ENCODE results near the gene STX17. TPM values are rescaled to one million over a fixed set of nuclear protein-coding genes. Genes with fewer than 3 reads are reported as not detected.

STX17 gene
- total RNA-seq, 4 donors from 2014 or later: 36.4 to 187 (median 40.7) TPM

DNA sequence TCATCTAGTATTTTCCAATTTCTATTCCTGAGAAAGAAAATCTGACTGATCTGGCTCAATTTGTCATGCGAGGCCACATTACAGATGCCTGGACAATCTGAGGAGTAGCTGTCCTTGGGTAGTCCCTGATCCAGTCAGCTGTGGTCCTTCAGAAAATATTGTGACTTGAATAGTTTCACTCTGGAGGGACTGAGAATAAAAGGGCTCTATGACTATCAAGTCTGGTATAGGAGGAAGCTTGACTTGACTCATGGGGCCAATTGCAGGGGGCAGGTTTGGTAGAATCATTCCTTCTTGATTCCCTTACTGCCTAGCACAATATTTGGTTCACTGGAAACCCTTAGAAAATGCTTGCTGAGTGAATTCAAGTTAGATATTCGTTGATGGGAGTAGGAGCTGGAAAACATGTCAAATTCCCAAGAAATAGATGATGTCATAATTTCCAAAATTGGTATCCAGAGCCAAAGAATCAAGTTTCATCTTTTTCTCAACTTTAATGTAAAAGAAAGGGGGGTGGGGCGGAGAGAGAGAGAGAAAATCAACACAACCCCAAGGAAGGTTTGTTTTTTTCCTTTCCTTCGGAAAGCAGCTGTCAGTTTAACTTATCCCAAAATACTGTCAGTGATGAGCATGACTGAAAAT is 32.4 kb upstream of the STX17 start:
- no peak overlapping the region for H3K4me3 ChIP-seq
- no peaks in the 10 kb centered on the region for H3K27me3 ChIP-seq
- H3K27ac ChIP-seq: no peak overlapping the region
- H3K4me1 ChIP-seq: no peaks in the 10 kb centered on the region
- H3K36me3 ChIP-seq: no peaks in the 10 kb centered on the region
- H3K9me3 ChIP-seq: no peaks in the 10 kb centered on the region
- no peak for DNase-seq
- TF ChIP-seq, protein P1, sequence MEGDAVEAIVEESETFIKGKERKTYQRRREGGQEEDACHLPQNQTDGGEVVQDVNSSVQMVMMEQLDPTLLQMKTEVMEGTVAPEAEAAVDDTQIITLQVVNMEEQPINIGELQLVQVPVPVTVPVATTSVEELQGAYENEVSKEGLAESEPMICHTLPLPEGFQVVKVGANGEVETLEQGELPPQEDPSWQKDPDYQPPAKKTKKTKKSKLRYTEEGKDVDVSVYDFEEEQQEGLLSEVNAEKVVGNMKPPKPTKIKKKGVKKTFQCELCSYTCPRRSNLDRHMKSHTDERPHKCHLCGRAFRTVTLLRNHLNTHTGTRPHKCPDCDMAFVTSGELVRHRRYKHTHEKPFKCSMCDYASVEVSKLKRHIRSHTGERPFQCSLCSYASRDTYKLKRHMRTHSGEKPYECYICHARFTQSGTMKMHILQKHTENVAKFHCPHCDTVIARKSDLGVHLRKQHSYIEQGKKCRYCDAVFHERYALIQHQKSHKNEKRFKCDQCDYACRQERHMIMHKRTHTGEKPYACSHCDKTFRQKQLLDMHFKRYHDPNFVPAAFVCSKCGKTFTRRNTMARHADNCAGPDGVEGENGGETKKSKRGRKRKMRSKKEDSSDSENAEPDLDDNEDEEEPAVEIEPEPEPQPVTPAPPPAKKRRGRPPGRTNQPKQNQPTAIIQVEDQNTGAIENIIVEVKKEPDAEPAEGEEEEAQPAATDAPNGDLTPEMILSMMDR (IDR thresholded peaks at IDR 0.05): no peak
- no peak for TF ChIP-seq POLR2A (IDR thresholded peaks at IDR 0.05)

DNA sequence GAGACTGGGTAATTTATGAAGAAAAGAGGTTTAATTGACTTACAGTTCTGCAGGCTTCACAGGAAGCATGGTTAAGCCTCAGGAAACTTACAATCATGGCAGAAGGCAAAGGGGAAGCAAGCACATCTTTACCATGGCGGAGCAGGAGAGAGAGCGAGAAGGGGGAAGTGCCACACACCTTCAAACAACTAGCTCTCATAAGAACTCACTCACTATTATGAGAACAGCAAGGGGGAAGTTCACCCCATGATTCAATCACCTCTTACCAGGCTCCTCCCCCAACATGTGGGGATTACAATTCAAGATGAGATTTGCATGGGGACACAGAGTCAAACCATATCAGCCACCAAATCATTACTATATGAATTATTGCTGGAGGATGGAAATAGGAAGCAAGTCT is 30.3 kb upstream of the STX17 start:
- DNase-seq: no peak
- Histone ChIP-seq H3K9me3 (no peaks in the 10 kb centered on the region), H3K36me3 (no peaks in the 10 kb centered on the region), H3K4me1 (no peaks in the 10 kb centered on the region), H3K27ac (no peak overlapping the region), H3K4me3 (no peak overlapping the region), H3K27me3 (no peaks in the 10 kb centered on the region)
- no peak for TF ChIP-seq POLR2A (IDR thresholded peaks at IDR 0.05)
- TF ChIP-seq, protein P1 (IDR thresholded peaks at IDR 0.05): no peak

DNA sequence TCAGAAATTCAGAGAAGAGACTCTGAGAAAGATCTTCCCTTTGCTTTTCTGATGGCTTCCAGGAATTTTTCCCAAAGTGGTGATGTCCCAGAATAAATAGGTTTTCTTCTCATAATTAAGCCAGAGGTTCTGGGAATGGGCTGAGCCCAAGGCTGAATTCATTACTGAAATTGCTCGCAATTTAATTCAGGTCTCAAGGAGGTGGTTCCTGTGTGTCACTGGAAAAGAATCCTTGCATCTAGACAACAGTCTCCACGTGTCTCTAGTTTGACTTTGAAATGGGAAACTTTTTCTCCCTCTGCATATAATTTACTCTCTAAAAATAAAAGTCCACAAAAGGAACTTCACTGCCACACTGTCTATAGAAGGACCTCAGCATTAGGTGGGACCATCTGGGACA is 27.8 kb upstream of the STX17 start:
- Histone ChIP-seq H3K4me1 (no peaks in the 10 kb centered on the region), H3K36me3 (no peaks in the 10 kb centered on the region), H3K9me3 (no peaks in the 10 kb centered on the region), H3K4me3 (no peak overlapping the region), H3K27me3 (no peaks in the 10 kb centered on the region), H3K27ac (no peak overlapping the region)
- no peak for TF ChIP-seq POLR2A (IDR thresholded peaks at IDR 0.05)
- TF ChIP-seq, protein P1 (IDR thresholded peaks at IDR 0.05): no peak
- no peak for DNase-seq

DNA sequence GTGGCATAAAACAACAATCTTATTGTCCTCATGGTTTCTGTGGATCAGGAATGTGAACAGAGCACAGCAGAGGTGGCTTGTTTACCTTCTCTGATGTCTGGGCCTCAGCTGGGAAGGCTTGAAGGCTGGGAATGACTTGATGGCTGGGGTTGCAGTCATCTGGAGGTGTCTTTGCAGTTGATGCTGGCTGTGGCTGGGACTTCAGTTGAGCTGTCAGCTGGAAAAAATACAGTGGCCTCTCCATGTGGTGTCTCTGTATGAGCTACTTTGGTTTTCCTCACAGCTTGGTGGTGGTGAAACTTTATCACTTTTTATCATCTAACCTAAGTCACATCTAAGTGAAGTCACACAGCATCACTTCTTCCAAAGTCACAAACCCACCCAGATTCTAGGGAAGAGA is 24.7 kb upstream of the STX17 start:
- Histone ChIP-seq H3K36me3 (no peaks in the 10 kb centered on the region), H3K27ac (no peak overlapping the region), H3K27me3 (no peaks in the 10 kb centered on the region), H3K4me1 (no peaks in the 10 kb centered on the region), H3K4me3 (no peak overlapping the region), H3K9me3 (no peaks in the 10 kb centered on the region)
- DNase-seq: no peak
- no peak for TF ChIP-seq POLR2A (IDR thresholded peaks at IDR 0.05)
- TF ChIP-seq, protein P1 (IDR thresholded peaks at IDR 0.05): no peak

DNA sequence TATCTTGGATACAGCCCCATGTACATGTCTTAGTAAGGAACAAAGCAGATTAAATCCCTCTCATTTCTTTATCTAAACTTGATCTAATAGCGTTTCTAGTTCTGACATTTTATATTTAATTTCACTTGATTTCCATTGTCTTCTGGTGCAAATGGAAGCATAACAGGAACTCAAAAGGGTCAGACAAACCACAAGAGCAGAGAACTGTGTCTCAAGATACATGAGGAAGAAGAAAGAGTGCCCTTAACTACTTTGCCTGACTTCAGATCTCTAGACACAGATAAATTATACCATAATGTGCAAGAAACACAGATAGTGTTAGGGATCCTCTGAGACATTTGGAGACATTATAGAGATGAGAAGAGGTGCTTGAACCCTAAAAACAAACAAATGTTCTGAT is 20.7 kb upstream of the STX17 start:
- no peak overlapping the region for H3K27ac ChIP-seq
- no peaks in the 10 kb centered on the region for H3K4me1 ChIP-seq
- no peaks in the 10 kb centered on the region for H3K27me3 ChIP-seq
- no peaks in the 10 kb centered on the region for H3K36me3 ChIP-seq
- no peak overlapping the region for H3K4me3 ChIP-seq
- no peaks in the 10 kb centered on the region for H3K9me3 ChIP-seq
- no peak for TF ChIP-seq POLR2A (IDR thresholded peaks at IDR 0.05)
- TF ChIP-seq, protein P1 (IDR thresholded peaks at IDR 0.05): no peak
- no peak for DNase-seq

DNA sequence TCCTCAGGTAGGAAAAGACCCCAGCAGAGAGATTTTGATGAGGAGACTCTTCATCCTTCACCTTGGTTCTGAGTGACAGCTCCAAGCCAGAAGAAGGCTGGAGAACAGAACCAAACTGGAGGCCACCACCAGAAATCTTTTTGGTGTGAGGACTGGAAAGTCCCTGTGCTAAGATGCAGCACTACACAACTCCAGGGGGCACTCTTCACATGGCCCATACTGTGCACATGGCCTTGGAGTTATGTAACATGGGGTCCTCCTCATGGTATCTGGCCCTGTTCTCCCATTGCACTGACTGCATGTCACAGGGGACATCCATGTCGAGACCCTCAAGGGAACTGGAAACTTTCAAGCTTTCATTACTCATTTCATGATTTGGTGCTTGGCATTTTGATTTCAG is 17.3 kb upstream of the STX17 start:
- no peaks in the 10 kb centered on the region for H3K27me3 ChIP-seq
- DNase-seq: no peak
- no peaks in the 10 kb centered on the region for H3K4me1 ChIP-seq
- no peaks in the 10 kb centered on the region for H3K36me3 ChIP-seq
- TF ChIP-seq, protein P1 (IDR thresholded peaks at IDR 0.05): no peak
- TF ChIP-seq POLR2A (IDR thresholded peaks at IDR 0.05): no peak
- no peak overlapping the region for H3K4me3 ChIP-seq
- H3K27ac ChIP-seq: no peak overlapping the region
- H3K9me3 ChIP-seq: no peaks in the 10 kb centered on the region
